GM18951 (cell line): Measurements from ENCODE around the gene ARHGEF25.

Source experiments
- POLR2A ChIP-seq: IDR thresholded peaks from 4 replicates; pipeline ENCODE4 v1.6.1; 2011; ENCODE audit warnings: mild to moderate bottlenecking; ENCODE audit not compliant: insufficient read length, insufficient read depth; ENCODE audit errors: extremely low read depth
- in situ Hi-C: fragments of 300-500 bp; cut with MboI; formaldehyde crosslinking; loops from one replicate; pipeline ENCODE4 v1.12.0; 2022; ENCODE audit warnings: low sequenced_read_pairs, mixed read lengths, inconsistent platforms; ENCODE audit not compliant: unreplicated experiment

Gene ARHGEF25

GRCh38 chr12:57624441-57625220, 13.4 kb downstream of the ARHGEF25 start:
- in situ Hi-C loops, result no loop called here
- no peak for TF ChIP-seq POLR2A

GRCh38 chr12:57625261-57626032, 14.2 kb downstream of the ARHGEF25 start:
- in situ Hi-C loops, result no loop called here
- no peak for TF ChIP-seq POLR2A

- TF ChIP-seq POLR2A, result no peak
- in situ Hi-C loops, result no loop called here
Measured at GRCh38 chr12:57626111-57626920, 15.1 kb downstream of the ARHGEF25 start.

GRCh38 chr12:57626921-57627445, 15.7 kb downstream of the ARHGEF25 start:
- in situ Hi-C loops, result no loop called here

GRCh38 chr12:57627501-57628279, 16.5 kb downstream of the ARHGEF25 start:
- no peak for TF ChIP-seq POLR2A
- in situ Hi-C loops, result no loop called here

More at GRCh38 chr12:57626921-57627445, 15.7 kb downstream of the ARHGEF25 start:
- TF ChIP-seq POLR2A, result no peak

GRCh38 chr12:57628280-57629191, 17.3 kb downstream of the ARHGEF25 start:
- in situ Hi-C loops, result no loop called here
- TF ChIP-seq POLR2A, result no peak

- TF ChIP-seq POLR2A, result no peak
- in situ Hi-C loops, result no loop called here
Measured at GRCh38 chr12:57629897-57630471, 18.7 kb downstream of the ARHGEF25 start.

GRCh38 chr12:57630891-57631433, 19.7 kb downstream of the ARHGEF25 start:
- in situ Hi-C loops, result no loop called here
- TF ChIP-seq POLR2A, result no peak

- in situ Hi-C loops, result no loop called here
- TF ChIP-seq POLR2A, result no peak
Measured at GRCh38 chr12:57631566-57632072, 20.4 kb downstream of the ARHGEF25 start.

- TF ChIP-seq POLR2A, result no peak
Measured at GRCh38 chr12:57632073-57632957, 21.1 kb downstream of the ARHGEF25 start.

More at GRCh38 chr12:57632073-57632957, 21.1 kb downstream of the ARHGEF25 start:
- in situ Hi-C loops, result no loop called here
